GM12891 (cell line): ENCODE results near the gene UFD1.

Experiments used
- DNase-seq: peaks from one replicate; pipeline ENCODE4 v3.0.0; 2011; ENCODE audit warnings: low spot score; ENCODE audit not compliant: insufficient read length
- FAIRE-seq: peaks from 2 replicates; lab custom pipeline; 2011; peaks lifted over from hg19 to GRCh38; lab: Jason Lieb, UNC
- PAX5 ChIP-seq: IDR thresholded peaks from 2 replicates; pipeline ENCODE4 v1.6.1; 2011; ENCODE audit warnings: low read length, moderate library complexity, mild to moderate bottlenecking; ENCODE audit not compliant: insufficient read depth, severe bottlenecking
- POLR2A ChIP-seq: IDR thresholded peaks from 2 replicates; pipeline ENCODE4 v1.6.1; 2011; ENCODE audit warnings: low read depth, low read length, control low read depth
- POLR2AphosphoS5 ChIP-seq: IDR thresholded peaks from 2 replicates; pipeline ENCODE4 v1.6.1; 2011; ENCODE audit warnings: low read depth, low read length, control low read depth
- POU2F2 ChIP-seq: IDR thresholded peaks from 2 replicates; pipeline ENCODE4 v1.6.1; 2011; ENCODE audit warnings: low read depth, mild to moderate bottlenecking, control low read depth, low read length, moderate library complexity
- SPI1 ChIP-seq: IDR thresholded peaks from 2 replicates; pipeline ENCODE4 v1.6.1; 2011; ENCODE audit warnings: low read depth, low read length, control low read depth
- TAF1 ChIP-seq: IDR thresholded peaks from 2 replicates; pipeline ENCODE4 v1.6.1; 2011; ENCODE audit warnings: low read depth, low read length, control low read depth

The UFD1 gene

GRCh38 chr22:19463491-19464469 lies 15.2 kb downstream of the UFD1 start:
- FAIRE-seq (no peak), DNase-seq (no peak)
- TF ChIP-seq POLR2AphosphoS5 (no peak), POLR2A (no peak), PAX5 (no peak), SPI1 (no peak), POU2F2 (no peak), TAF1 (no peak)

GRCh38 chr22:19463008-19463407 lies 16.0 kb downstream of the UFD1 start:
- FAIRE-seq: no peak
- no peak for TF ChIP-seq SPI1
- no peak for TF ChIP-seq POLR2A
- no peak for TF ChIP-seq POU2F2
- TF ChIP-seq POLR2AphosphoS5: no peak

DNA sequence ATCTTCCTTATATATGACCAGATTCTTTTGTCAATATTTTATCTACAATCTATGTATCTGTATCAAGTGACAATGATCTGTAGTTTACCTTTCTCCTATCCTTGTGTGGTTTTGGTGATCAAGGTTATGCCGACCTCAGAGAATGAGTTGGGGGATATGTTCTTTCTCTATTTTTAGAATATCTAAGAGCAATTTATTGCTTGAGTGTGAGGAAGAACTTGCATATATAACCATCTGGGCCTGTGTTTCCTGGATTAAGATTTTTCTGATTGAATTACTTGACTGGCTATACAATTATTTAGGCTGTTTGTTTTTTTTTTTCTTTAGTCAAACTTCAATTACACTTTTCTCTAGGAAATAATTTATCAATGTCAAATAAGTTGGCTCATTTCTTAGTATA lies 17.5 kb downstream of the UFD1 start:
- no peak for TF ChIP-seq POU2F2
- TF ChIP-seq PAX5: no peak
- TF ChIP-seq POLR2A: no peak
- TF ChIP-seq TAF1: no peak
- no peak for TF ChIP-seq POLR2AphosphoS5
- TF ChIP-seq SPI1: no peak
- DNase-seq: no peak
- FAIRE-seq: no peak

More at GRCh38 chr22:19463008-19463407, 16.0 kb downstream of the UFD1 start:
- no peak for DNase-seq

DNA sequence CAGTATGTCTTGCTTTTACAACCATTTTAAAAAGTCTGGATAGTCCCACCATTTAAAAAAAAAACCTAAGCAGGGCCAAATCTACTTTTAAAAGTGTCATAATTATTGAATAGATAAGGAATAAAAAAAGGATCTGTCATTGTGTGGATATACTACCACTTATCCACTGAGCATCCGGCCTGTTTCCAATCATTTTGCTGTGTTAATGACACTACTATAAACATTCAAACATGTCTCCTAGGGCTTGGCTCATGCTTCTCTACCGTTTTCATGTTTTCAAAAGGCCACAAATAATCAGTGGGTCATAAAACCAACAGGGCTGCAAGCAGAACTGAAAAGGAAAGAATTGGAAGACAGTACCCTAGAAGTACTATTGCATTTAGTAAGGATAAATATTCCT lies 19.0 kb downstream of the UFD1 start:
- TF ChIP-seq TAF1 (no peak), POU2F2 (no peak), POLR2AphosphoS5 (no peak), PAX5 (no peak), POLR2A (no peak), SPI1 (no peak)
- FAIRE-seq: no peak
- no peak for DNase-seq

GRCh38 chr22:19457828-19458428 lies 21.1 kb downstream of the UFD1 start:
- TF ChIP-seq SPI1: no peak
- DNase-seq (no peak), FAIRE-seq (no peak)

DNA sequence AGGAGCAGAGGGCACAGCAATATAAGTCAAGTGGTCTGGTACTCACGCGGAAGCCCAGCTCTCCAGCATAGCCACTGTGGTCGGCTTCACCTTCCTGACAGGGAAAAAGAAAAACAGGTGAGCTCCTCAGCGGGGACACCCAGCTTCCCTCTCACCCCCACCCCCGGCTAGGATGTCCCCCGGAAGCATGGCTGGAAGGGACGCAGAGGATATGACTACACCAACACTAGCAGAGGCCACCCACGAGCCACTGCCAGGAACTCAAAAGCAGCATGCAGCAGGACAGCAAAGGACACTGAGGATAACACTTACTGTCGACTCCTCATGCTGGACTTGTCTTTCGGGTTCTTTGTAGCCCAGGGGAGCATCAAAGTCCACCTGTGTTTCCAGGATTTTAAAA lies 22.5 kb downstream of the UFD1 start:
- FAIRE-seq: no peak
- TF ChIP-seq TAF1 (no peak), POLR2AphosphoS5 (no peak), POLR2A (no peak), PAX5 (no peak), POU2F2 (no peak), SPI1 (no peak)
- DNase-seq: no peak

DNA sequence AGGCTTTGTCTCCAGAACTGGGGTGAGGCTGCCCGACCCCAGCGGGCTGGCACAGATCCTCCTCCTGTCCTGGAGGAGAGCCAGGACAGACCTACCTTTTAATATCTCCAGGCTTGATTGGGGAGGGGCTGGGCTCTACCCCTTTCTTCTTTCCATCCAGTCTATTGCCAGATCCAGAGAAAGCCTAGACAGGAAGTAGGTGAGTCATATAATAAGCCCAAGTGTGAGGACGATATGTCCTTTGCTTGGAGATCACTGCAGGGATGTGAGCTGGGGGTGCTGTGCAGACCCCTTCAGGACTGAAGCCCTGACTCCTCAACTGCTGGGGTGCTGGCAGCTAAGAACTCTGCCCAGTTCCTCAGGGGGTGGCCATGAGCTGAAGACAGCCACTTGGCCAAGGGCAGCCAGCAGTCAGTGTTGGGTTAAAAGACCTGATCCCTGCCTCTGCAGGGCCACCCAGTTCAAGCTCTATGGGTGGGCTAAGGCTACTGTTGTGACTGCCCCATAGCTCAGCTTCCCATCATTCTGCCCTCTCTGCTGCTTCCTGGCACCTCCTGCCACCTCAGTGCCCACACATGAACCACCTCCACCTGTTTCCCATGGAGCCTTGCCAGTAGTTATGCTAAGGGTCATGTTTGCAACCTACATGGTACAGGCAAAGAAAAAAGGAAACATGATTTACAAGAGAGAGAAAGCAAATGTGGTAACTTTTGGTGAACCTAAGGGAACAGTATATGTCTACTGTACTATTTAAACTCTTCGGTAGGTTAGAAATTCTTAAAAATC lies 23.2 kb downstream of the UFD1 start:
- FAIRE-seq (no peak), DNase-seq (no peak)
- TF ChIP-seq TAF1: no peak
- TF ChIP-seq SPI1: no peak
- TF ChIP-seq PAX5: no peak
- TF ChIP-seq POLR2AphosphoS5: no peak
- no peak for TF ChIP-seq POU2F2
- TF ChIP-seq POLR2A: no peak

GRCh38 chr22:19455033-19455432 lies 24.0 kb downstream of the UFD1 start:
- DNase-seq: no peak
- no peak for FAIRE-seq
- TF ChIP-seq POLR2A: no peak
- TF ChIP-seq POU2F2: no peak
- TF ChIP-seq PAX5: no peak
- no peak for TF ChIP-seq TAF1
- TF ChIP-seq SPI1: no peak

DNA sequence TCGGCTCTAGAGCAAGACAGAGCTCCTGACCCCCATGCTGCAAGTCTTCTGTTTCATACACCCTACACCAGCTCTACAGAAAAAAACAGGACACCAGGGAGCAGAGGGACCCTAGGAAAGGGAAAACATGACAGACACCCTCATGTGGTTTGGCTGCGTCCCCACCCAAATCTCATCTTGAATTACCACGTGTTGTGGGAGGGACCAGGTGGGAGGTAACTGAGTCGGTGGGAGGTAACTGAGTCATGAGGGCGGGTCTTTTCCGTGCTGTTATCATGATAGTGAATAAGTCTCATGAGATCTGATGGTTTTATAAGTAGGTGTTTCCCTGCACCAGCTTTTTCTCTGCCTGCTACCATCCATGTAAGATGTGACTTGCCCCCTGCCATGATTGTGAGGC lies 24.8 kb downstream of the UFD1 start:
- no peak for FAIRE-seq
- TF ChIP-seq TAF1 (no peak), PAX5 (no peak), SPI1 (no peak), POU2F2 (no peak), POLR2A (no peak), POLR2AphosphoS5 (no peak)
- no peak for DNase-seq
